OCI-LY7 (cell line): ENCODE measurements around the gene LPXN. TPM values are rescaled to one million over a fixed set of nuclear protein-coding genes. Genes with fewer than 3 reads are reported as not detected.

Experiments
- BruUV-seq: library from RNA; stranded (reverse); fragments of 400-500 nt; replicated peaks from 2 replicates; lab custom pipeline; 2021; lab: Mats Ljungman, UMichigan
- CTCF ChIA-PET: fragments of 300-600 bp; sonication (Branson Sonifier 250); formaldehyde crosslinking; loops from one replicate; lab custom pipeline; 2022; ENCODE audit warnings: antibody characterized with exemption; ENCODE audit not compliant: unreplicated experiment; lab: Charles Lee
- POLR2A ChIA-PET: fragments of 300-600 bp; sonication (Branson Sonifier 250); formaldehyde crosslinking; loops from one replicate; lab custom pipeline; 2022; ENCODE audit warnings: antibody characterized with exemption; lab: Charles Lee
- DNase-seq: peaks from one replicate; pipeline ENCODE4 v3.0.0-alpha.2; 2015; ENCODE audit warnings: low spot score
- H2AFZ ChIP-seq: fragments of 200-600 bp; sonication (generic), shearing (Covaris generic); 2 replicates; pipeline ENCODE4 v1.6.1; 2014; ENCODE audit warnings: mild to moderate bottlenecking, antibody characterized with exemption, low read length, moderate library complexity
- H3K27ac ChIP-seq: fragments of 200-600 bp; sonication (generic); 2 replicates; pipeline ENCODE4 v1.5.1; 2014; ENCODE audit warnings: mixed run types, low read depth, mild to moderate bottlenecking, moderate library complexity, low read length, inconsistent platforms; ENCODE audit not compliant: poor library complexity, severe bottlenecking
- H3K36me3 ChIP-seq: fragments of 200-600 bp; sonication (generic); 2 replicates; pipeline ENCODE4 v1.6.1; 2014; ENCODE audit warnings: mild to moderate bottlenecking, antibody characterized with exemption, low read length, moderate library complexity, mixed read lengths; ENCODE audit not compliant: insufficient read depth
- H3K4me1 ChIP-seq: fragments of 200-600 bp; sonication (generic); 2 replicates; pipeline ENCODE4 v1.5.1; 2014; ENCODE audit warnings: mild to moderate bottlenecking, low read length; ENCODE audit not compliant: insufficient read depth, poor library complexity, severe bottlenecking
- H3K4me2 ChIP-seq: fragments of 200-600 bp; sonication (generic); 2 replicates; pipeline ENCODE4 v1.6.1; 2014; ENCODE audit warnings: mild to moderate bottlenecking, low read length
- H3K4me3 ChIP-seq: fragments of 200-600 bp; sonication (generic); 2 replicates; pipeline ENCODE4 v1.5.1; 2014; ENCODE audit warnings: mild to moderate bottlenecking, low read depth, low read length; ENCODE audit not compliant: poor library complexity, severe bottlenecking
- H3K79me2 ChIP-seq: fragments of 200-600 bp; sonication (generic); 2 replicates; pipeline ENCODE4 v1.6.1; 2016; ENCODE audit warnings: low read depth, mild to moderate bottlenecking, low read length, moderate library complexity, mixed read lengths; ENCODE audit not compliant: insufficient read depth
- H3K9me2 ChIP-seq: fragments of 200-600 bp; sonication (generic); 2 replicates; pipeline ENCODE4 v1.6.1; 2016; ENCODE audit warnings: mild to moderate bottlenecking, low read length, mixed read lengths; ENCODE audit not compliant: insufficient read depth
- H3K9me3 ChIP-seq: fragments of 200-600 bp; sonication (generic); 2 replicates; pipeline ENCODE4 v1.6.1; 2014; ENCODE audit warnings: mild to moderate bottlenecking, mixed run types, low read length, mixed read lengths
- H4K20me1 ChIP-seq: fragments of 200-600 bp; sonication (generic); 2 replicates; pipeline ENCODE4 v1.6.1; 2014; ENCODE audit warnings: mild to moderate bottlenecking, antibody characterized with exemption, low read length, moderate library complexity, mixed read lengths; ENCODE audit not compliant: insufficient read depth
- CTCF ChIP-seq: fragments of 200-600 bp; sonication (generic); conservative IDR thresholded peaks from 2 replicates; pipeline ENCODE4 v1.5.1; 2014; ENCODE audit warnings: mild to moderate bottlenecking, antibody characterized with exemption, low read length, moderate library complexity, mixed read lengths
- EZH2phosphoT487 ChIP-seq: fragments of 200-600 bp; sonication (generic); IDR thresholded peaks from 2 replicates; pipeline ENCODE4 v1.6.1; 2018; ENCODE audit warnings: low read depth, borderline replicate concordance, mild to moderate bottlenecking, mixed run types, antibody characterized with exemption, low read length, moderate library complexity, mixed read lengths
- intact Hi-C: fragments of 100-400 bp; cut with micrococcal nuclease; formaldehyde crosslinking; loops from one replicate; pipeline ENCODE4 v1.10.0; 2022; ENCODE audit not compliant: unreplicated experiment
- total RNA-seq, 2 experiments: library from RNA; depleted of rRNA in 1 of 2; stranded (reverse); fragments of >200 nt in 1 of 2; shearing (Covaris generic) in 1 of 2; gene quantifications; 2 replicates each; pipeline ENCODE4 v1.2.3, GENCODE V29; 2014 to 2022

LPXN gene
- total RNA-seq, 2 experiments from 2014 or later, result 79.3 to 130 TPM

GRCh38 chr11:58502004-58502403, 73.7 kb downstream of the LPXN start:
- no peak overlapping the region for H3K27ac ChIP-seq
- ChIA-PET POLR2A (no interaction called here), CTCF (no interaction called here)
- H3K4me3 ChIP-seq, result no peak overlapping the region
- H3K4me2 ChIP-seq, result no peak overlapping the region
- no peaks in the 10 kb centered on the region for H3K9me3 ChIP-seq
- H3K79me2 ChIP-seq, result no peaks in the 10 kb centered on the region
- intact Hi-C loops, result no loop called here
- H3K4me1 ChIP-seq, result peaks cover 8% of the 10 kb centered on the region
- TF ChIP-seq CTCF, result no peak
- no peak for TF ChIP-seq EZH2phosphoT487
- H4K20me1 ChIP-seq, result no peaks in the 10 kb centered on the region
- no peak overlapping the region for H2AFZ ChIP-seq
- DNase-seq, result no peak
- no peaks in the 10 kb centered on the region for H3K9me2 ChIP-seq
- no peaks in the 10 kb centered on the region for H3K36me3 ChIP-seq
- no TSS peak for BruUV-seq

GRCh38 chr11:58498464-58498863, 77.2 kb downstream of the LPXN start:
- H3K79me2 ChIP-seq, result no peaks in the 10 kb centered on the region
- H2AFZ ChIP-seq, result 0 out of 2 replicates have a peak overlapping the region, but pooled peaks have one; percentile 3
- no TSS peak for BruUV-seq
- no peaks in the 10 kb centered on the region for H3K9me2 ChIP-seq
- intact Hi-C loops, result no loop called here
- TF ChIP-seq CTCF (no peak), EZH2phosphoT487 (no peak)
- CTCF ChIA-PET, result no interaction called here
- H3K36me3 ChIP-seq, result no peaks in the 10 kb centered on the region
- POLR2A ChIA-PET, result interaction anchor here (0.6 to 0.7 kb wide), 2 partner anchors 13 to 642 kb away, joined by 3 to 4 read pairs; no protein-coding TSS in a partner anchor
- H4K20me1 ChIP-seq, result no peaks in the 10 kb centered on the region
- H3K4me1 ChIP-seq, result no peaks in the 10 kb centered on the region
- peak; percentile 12 for DNase-seq
- no peak overlapping the region for H3K27ac ChIP-seq
- H3K9me3 ChIP-seq, result no peaks in the 10 kb centered on the region
- H3K4me2 ChIP-seq, result no peak overlapping the region
- H3K4me3 ChIP-seq, result no peak overlapping the region

- H3K4me2 ChIP-seq, result no peak overlapping the region
- no peaks in the 10 kb centered on the region for H3K79me2 ChIP-seq
- POLR2A ChIA-PET, result interaction anchor here (0.7 kb wide), 1 partner anchor 14 kb away, joined by 3 read pairs; no protein-coding TSS in a partner anchor
- H2AFZ ChIP-seq, result no peak overlapping the region
- H3K9me2 ChIP-seq, result no peaks in the 10 kb centered on the region
- DNase-seq, result no peak
- no peaks in the 10 kb centered on the region for H3K4me1 ChIP-seq
- no TSS peak for BruUV-seq
- H4K20me1 ChIP-seq, result no peaks in the 10 kb centered on the region
- H3K27ac ChIP-seq, result no peak overlapping the region
- H3K4me3 ChIP-seq, result no peak overlapping the region
- H3K9me3 ChIP-seq, result no peaks in the 10 kb centered on the region
- CTCF ChIA-PET, result no interaction called here
- no peaks in the 10 kb centered on the region for H3K36me3 ChIP-seq
- TF ChIP-seq EZH2phosphoT487, result no peak
- TF ChIP-seq CTCF, result no peak
- intact Hi-C loops, result no loop called here
Measured at GRCh38 chr11:58497951-58498350, 77.7 kb downstream of the LPXN start.
